K562 (cell line): ENCODE results near the gene GFRA3. TPM values are rescaled to one million over a fixed set of nuclear protein-coding genes. Genes with fewer than 3 reads are reported as not detected.

ENCODE experiments used
- ATAC-seq: fragments of 200-7000 bp; cut with Tn5 transposase; 3 replicates; pipeline ENCODE4 v1.9.1; 2020; ENCODE audit warnings: moderate library complexity
- BruUV-seq: library from RNA; stranded (reverse); fragments of 400-500 nt; replicated peaks from 2 replicates; lab custom pipeline; 2021; lab: Mats Ljungman, UMichigan
- CTCF ChIA-PET: fragments of 300-600 bp; formaldehyde crosslinking; extraction: SDS; loops from one replicate; lab custom pipeline; 2021; ENCODE audit warnings: low intra/inter-chr PET ratio; lab: Yijun Ruan, JAX
- POLR2A ChIA-PET: fragments of 300-600, 350-650 bp; sonication (Branson Sonifier 250); formaldehyde crosslinking; extraction: SDS; loops from one replicate; lab custom pipeline; 2021; ENCODE audit warnings: antibody characterized with exemption, inconsistent platforms; lab: Yijun Ruan, JAX
- DNase-seq, 4 experiments: peaks; one replicate each; pipeline versions ENCODE4 v3.0.0 to v3.0.0-alpha.2; 2011 to 2018; ENCODE audit warnings: low spot score in 3 of 4, mixed read lengths in 3 of 4; ENCODE audit errors: extremely low read depth in 1 of 4
- FAIRE-seq: peaks from 2 replicates; lab custom pipeline; 2011; peaks lifted over from hg19 to GRCh38; lab: Jason Lieb, UNC
- H2AFZ ChIP-seq: 2 replicates; pipeline ENCODE4 v1.6.0; 2011; ENCODE audit warnings: low read depth, low read length, control low read depth, inconsistent platforms
- H3K27ac ChIP-seq: fragments of 200-600 bp; 3 replicates; pipeline ENCODE4 v1.8.0; 2011; ENCODE audit warnings: low read depth, mild to moderate bottlenecking, control low read depth, inconsistent platforms, low read length, moderate library complexity, mixed read lengths; ENCODE audit errors: extremely low read depth
- H3K27me3 ChIP-seq, 2 experiments: fragments of 300-600 bp in 1 of 2; 2 replicates in 1 of 2; 3 replicates in 1 of 2; pipeline versions ENCODE4 v1.6.0 to v1.8.0; 2011; ENCODE audit warnings: inconsistent platforms in 2 of 2, low read length in 2 of 2, mild to moderate bottlenecking in 1 of 2, mixed read lengths in 1 of 2, moderate library complexity in 1 of 2; ENCODE audit not compliant: control insufficient read depth in 2 of 2, insufficient read depth in 2 of 2
- H3K36me3 ChIP-seq: fragments of 300-600 bp; 3 replicates; pipeline ENCODE4 v1.8.0; 2011; ENCODE audit warnings: mild to moderate bottlenecking, low read length, inconsistent platforms; ENCODE audit not compliant: control insufficient read depth, insufficient read depth
- H3K4me1 ChIP-seq, 2 experiments: fragments of 200-600 bp in 1 of 2; replicated peaks in 1 of 2; 2 replicates in 1 of 2; 3 replicates in 1 of 2; pipeline versions ENCODE4 v1.5.1 to v1.8.0; 2011; ENCODE audit warnings: inconsistent platforms in 2 of 2, low read length in 2 of 2, mild to moderate bottlenecking in 1 of 2, mixed read lengths in 1 of 2, moderate library complexity in 1 of 2; ENCODE audit not compliant: control insufficient read depth in 2 of 2, insufficient read depth in 2 of 2
- H3K4me2 ChIP-seq: 2 replicates; pipeline ENCODE4 v1.6.1; 2011; ENCODE audit warnings: low read length, control low read depth, inconsistent platforms, mixed read lengths; ENCODE audit not compliant: insufficient read depth
- H3K4me3 ChIP-seq: fragments of 200-600 bp; sonication (generic), shearing (Covaris generic); 2 replicates; pipeline ENCODE4 v1.5.1; 2016; ENCODE audit warnings: control low read depth, inconsistent platforms
- H3K79me2 ChIP-seq: fragments of 200-600 bp; 3 replicates; pipeline ENCODE4 v1.8.0; 2011; ENCODE audit warnings: low read length, inconsistent platforms; ENCODE audit not compliant: control insufficient read depth, insufficient read depth
- H3K9ac ChIP-seq, 2 experiments: 2 replicates each; pipeline versions ENCODE4 v1.6.0 to v1.6.1; 2011; ENCODE audit warnings: low read depth in 2 of 2, low read length in 2 of 2, control low read depth in 1 of 2, inconsistent platforms in 1 of 2, mild to moderate bottlenecking in 1 of 2, mixed read lengths in 1 of 2; ENCODE audit not compliant: insufficient read depth in 1 of 2
- H3K9me1 ChIP-seq: one replicate; pipeline ENCODE4 v1.6.0; 2011; ENCODE audit warnings: inconsistent platforms, mild to moderate bottlenecking, low read length, moderate library complexity; ENCODE audit not compliant: control insufficient read depth, insufficient read depth
- H3K9me3 ChIP-seq: replicated peaks from 2 replicates; pipeline ENCODE4 v1.5.1; 2011; ENCODE audit warnings: low read depth, low read length, inconsistent platforms; ENCODE audit not compliant: control insufficient read depth, insufficient read depth
- H4K20me1 ChIP-seq: replicated peaks from 2 replicates; pipeline ENCODE4 v1.6.1; 2011; ENCODE audit warnings: low read length, inconsistent platforms, mixed read lengths; ENCODE audit not compliant: control insufficient read depth, insufficient read depth
- KLF13 ChIP-seq: fragments of 450-650 bp; IDR thresholded peaks from 2 replicates; pipeline ENCODE4 v1.6.1; 2016; ENCODE audit warnings: missing genetic modification characterization, low read depth, mild to moderate bottlenecking, missing compliant biosample characterization, moderate library complexity, borderline replicate concordance
- MAFG ChIP-seq: fragments of 450-650 bp; conservative IDR thresholded peaks from 2 replicates; pipeline ENCODE4 v1.6.1; 2016; ENCODE audit warnings: missing genetic modification characterization, missing compliant biosample characterization
- SIN3A ChIP-seq, 2 experiments: fragments of 150-350 bp in 1 of 2; IDR thresholded peaks; 2 replicates each; pipeline ENCODE4 v1.6.1; 2011 to 2016; ENCODE audit warnings: borderline replicate concordance in 2 of 2, low read depth in 2 of 2, low read length in 2 of 2, mild to moderate bottlenecking in 2 of 2, moderate library complexity in 2 of 2; ENCODE audit not compliant: control insufficient read depth in 1 of 2
- SMARCC2 ChIP-seq: fragments of 450-650 bp; IDR thresholded peaks from 2 replicates; pipeline ENCODE4 v1.6.1; 2017; ENCODE audit warnings: antibody characterized with exemption, moderate library complexity, mild to moderate bottlenecking, low read depth
- ZFP30 ChIP-seq: fragments of 250-450 bp; sonication (Bioruptor Pico); IDR thresholded peaks from 2 replicates; pipeline ENCODE4 v1.8.0; 2022; ENCODE audit warnings: moderate library complexity, mild to moderate bottlenecking, inconsistent platforms, borderline replicate concordance
- ZNF316 ChIP-seq: fragments of 450-650 bp; IDR thresholded peaks from 2 replicates; pipeline ENCODE4 v1.6.1; 2016
- WGBS: fragments of 100-300 bp; shearing (Covaris generic); methylation state at CpG from one replicate; pipeline ENCODE4 v1.1.6; 2016; ENCODE audit warnings: low coverage, mixed read lengths; ENCODE audit not compliant: insufficient coverage; ENCODE audit errors: missing lambda C conversion rate; 5-methylcytosine and 5-hydroxymethylcytosine counted together
- in situ Hi-C: fragments of 300-500 bp; cut with MboI; formaldehyde crosslinking; loops from 4 replicates; pipeline ENCODE4 v1.15.0; 2018; ENCODE audit warnings: inconsistent platforms, mixed read lengths
- intact Hi-C: fragments of 100-400 bp; cut with micrococcal nuclease; formaldehyde crosslinking; loops from 2 replicates; pipeline ENCODE4 v1.14.2; 2022
- polyA plus RNA-seq, 8 experiments: library from polyadenylated mRNA; depleted of rRNA in 4 of 8; stranded (reverse) in 5 of 8; unstranded in 3 of 8; fragments of >200 nt; fragmentation: Nextera tagmentation in 2 of 8; fragmentation: Illumina TruSeq in 1 of 8; extraction: Ambion mirVana in 2 of 8; extraction: Trizol in 1 of 8; gene quantifications; 2 replicates each; pipeline versions ENCODE4 v1.2.1 to v1.2.3, GENCODE V29; 2011 to 2014; ENCODE audit warnings: inconsistent platforms in 1 of 8, missing spikeins in 1 of 8
- total RNA-seq, 7 experiments: library from RNA; depleted of rRNA in 6 of 7; stranded (reverse); fragments of >200 nt in 6 of 7; fragmentation: Illumina TruSeq in 2 of 7; extraction: Trizol in 2 of 7; gene quantifications; 2 replicates each; pipeline versions ENCODE4 v1.2.1 to v1.2.3, GENCODE V29; 2011 to 2021; ENCODE audit warnings: low replicate concordance in 1 of 7

GFRA3 gene
- total and polyA plus RNA-seq, 9 of the 15 experiments (the other 6 are each of a cell fraction or from before 2014, with no cell fraction given), result 0.05 to 0.09 (median 0.08) TPM; not detected in 6

GRCh38 chr5:138263581-138263980 is 10.8 kb downstream of the GFRA3 start:
- intact Hi-C loops, result no loop called here
- in situ Hi-C loops, result no loop called here
- Histone ChIP-seq H2AFZ (no peak overlapping the region), H3K4me3 (no peak overlapping the region), H3K36me3 (no peaks in the 10 kb centered on the region), H3K4me1 (no peaks in the 10 kb centered on the region), H3K79me2 (no peaks in the 10 kb centered on the region), H3K4me2 (no peak overlapping the region), H4K20me1 (no peaks in the 10 kb centered on the region), H3K27ac (no peak overlapping the region), H3K27me3 (peaks cover 28 to 33% of the 10 kb centered on the region in 2 experiments), H3K9me3 (no peaks in the 10 kb centered on the region), H3K9ac (no peak overlapping the region), H3K9me1 (no peaks in the 10 kb centered on the region)
- no peak for DNase-seq
- TF ChIP-seq SIN3A (IDR thresholded peaks at IDR 0.05; ENCODE audit: borderline replicate concordance in 2 of 2, control insufficient read depth in 1 of 2, low read depth in 2 of 2, low read length in 2 of 2) (no peak), KLF13 (no peak), MAFG (tag) (peak; percentile 30; the same call in 1 of the 2 replicates), SMARCC2 (no peak), ZNF316 (peak; percentile 58; the same call in 1 of the 2 replicates), ZFP30 (CRISPR knock-in tag) (no peak)
- POLR2A ChIA-PET, result no interaction called here
- FAIRE-seq, result no peak
- 0% methylated on average over 3 of the region's 3 CpGs for WGBS
- BruUV-seq, result no TSS peak
- CTCF ChIA-PET, result interaction anchor here (0.6 kb wide), 2 partner anchors 29 to 90 kb away, joined by 3 to 4 read pairs; no protein-coding TSS in a partner anchor
- ATAC-seq, result 0 out of 3 replicates have a peak, but pooled peaks have one; percentile 23
